RKO (cell line): Measurements from ENCODE around the gene ZNF888.
"Not testable (repeated sequence)": the region's sequence is repeated elsewhere in the genome, so short reads cannot be mapped to it uniquely, and the experiment has no call there.

Experiments
- DNase-seq: peaks from one replicate; pipeline ENCODE4 v3.0.0-alpha.2; 2016; ENCODE audit warnings: low spot score

ZNF888 gene

GRCh38 chr19:52872996-52873395, 50.2 kb downstream of the ZNF888 start:
- not testable (repeated sequence) for DNase-seq

- DNase-seq: no peak
Measured at GRCh38 chr19:52871466-52871865, 51.8 kb downstream of the ZNF888 start.

GRCh38 chr19:52868031-52868430, 55.2 kb downstream of the ZNF888 start:
- DNase-seq: not testable (repeated sequence)

GRCh38 chr19:52857378-52858191, 65.6 kb downstream of the ZNF888 start, which contains the start of gene ZNF468:
TSS of gene ZNF468 (minus strand) at chr19:52857619. CDS start at chr19:52854272, 3,347 bp downstream.
- peak; percentile 88 for DNase-seq

- DNase-seq: not testable (repeated sequence)
Measured at GRCh38 chr19:52856540-52857377, 66.5 kb downstream of the ZNF888 start.
